ENCODE results near the gene RMDN3.

Gene RMDN3

GRCh38 chr15:40693904-40694687 lies 61.0 kb downstream of the RMDN3 start:
- DNase-seq (no peak), ATAC-seq (no peak)

- DNase-seq: no peak
- ATAC-seq: no peak
These were observed 63.3 kb downstream of the RMDN3 start for GRCh38 chr15:40691737-40692136.

- ATAC-seq (no peak), DNase-seq (no peak)
These were observed 65.9 kb downstream of the RMDN3 start for GRCh38 chr15:40688932-40689799.
